Neural progenitor cell (in vitro differentiated cells): Measurements from ENCODE around the gene UBFD1.

ENCODE experiments used
- EZH2phosphoT487 ChIP-seq: fragments of 200-600 bp; sonication (generic); IDR thresholded peaks from 2 replicates; pipeline ENCODE4 v1.6.1; 2017; ENCODE audit warnings: antibody characterized with exemption
- TF ChIP-seq, protein P1 (sequence below): fragments of 200-600 bp; sonication (generic); IDR thresholded peaks from 2 replicates; pipeline ENCODE4 v1.5.1; 2017; ENCODE audit warnings: antibody characterized with exemption, mild to moderate bottlenecking

DNA sequence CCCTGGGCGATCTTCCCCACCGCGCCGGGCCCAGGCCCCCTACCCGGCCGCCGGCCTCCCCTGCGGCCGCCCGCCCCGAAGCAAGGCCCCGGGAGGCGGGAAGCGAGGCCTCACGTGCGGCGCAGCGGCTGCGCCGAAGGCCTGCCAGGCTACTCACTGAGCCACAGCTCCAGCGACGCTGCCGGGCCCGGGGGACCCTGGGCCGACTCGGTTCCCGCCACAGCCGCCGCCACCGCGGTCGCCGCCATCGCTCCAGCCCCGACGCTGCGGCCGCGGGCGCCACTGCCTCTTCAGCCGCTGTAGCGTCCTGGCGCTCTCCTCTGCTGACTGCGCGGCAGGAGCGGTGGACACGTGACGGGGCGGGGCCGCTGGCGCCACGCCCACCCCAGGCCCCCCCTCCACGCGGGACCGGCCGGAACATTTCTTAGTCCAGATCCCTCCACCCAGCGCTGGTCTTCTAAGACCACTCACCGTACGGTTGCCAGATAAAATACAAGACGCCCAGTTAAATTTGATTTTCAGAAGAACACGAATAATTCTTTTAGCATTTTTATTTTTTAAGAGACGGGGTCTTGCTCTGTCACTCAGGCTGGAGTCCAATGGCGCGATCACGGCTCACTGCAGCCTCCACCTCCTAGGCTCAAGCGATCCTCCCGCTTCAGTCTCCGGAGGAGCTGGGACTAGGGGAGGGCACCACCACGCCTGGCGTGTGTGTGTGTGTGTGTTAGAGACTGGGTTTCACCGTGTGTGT lies 47.2 kb upstream of the UBFD1 start, which contains the start of gene GGA2:
- TF ChIP-seq, protein P1, sequence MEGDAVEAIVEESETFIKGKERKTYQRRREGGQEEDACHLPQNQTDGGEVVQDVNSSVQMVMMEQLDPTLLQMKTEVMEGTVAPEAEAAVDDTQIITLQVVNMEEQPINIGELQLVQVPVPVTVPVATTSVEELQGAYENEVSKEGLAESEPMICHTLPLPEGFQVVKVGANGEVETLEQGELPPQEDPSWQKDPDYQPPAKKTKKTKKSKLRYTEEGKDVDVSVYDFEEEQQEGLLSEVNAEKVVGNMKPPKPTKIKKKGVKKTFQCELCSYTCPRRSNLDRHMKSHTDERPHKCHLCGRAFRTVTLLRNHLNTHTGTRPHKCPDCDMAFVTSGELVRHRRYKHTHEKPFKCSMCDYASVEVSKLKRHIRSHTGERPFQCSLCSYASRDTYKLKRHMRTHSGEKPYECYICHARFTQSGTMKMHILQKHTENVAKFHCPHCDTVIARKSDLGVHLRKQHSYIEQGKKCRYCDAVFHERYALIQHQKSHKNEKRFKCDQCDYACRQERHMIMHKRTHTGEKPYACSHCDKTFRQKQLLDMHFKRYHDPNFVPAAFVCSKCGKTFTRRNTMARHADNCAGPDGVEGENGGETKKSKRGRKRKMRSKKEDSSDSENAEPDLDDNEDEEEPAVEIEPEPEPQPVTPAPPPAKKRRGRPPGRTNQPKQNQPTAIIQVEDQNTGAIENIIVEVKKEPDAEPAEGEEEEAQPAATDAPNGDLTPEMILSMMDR, result no peak
- no peak for TF ChIP-seq EZH2phosphoT487
